SU-DHL-6 (cell line): ENCODE data around the gene SAT2.

Experiments used
- CTCF ChIP-seq: fragments of 200-600 bp; sonication (generic); IDR thresholded peaks from one replicate; pipeline ENCODE4 v1.5.1; 2017; ENCODE audit warnings: antibody characterized with exemption, mild to moderate bottlenecking, low read length, moderate library complexity; ENCODE audit not compliant: insufficient read depth, poor library complexity, severe bottlenecking
- EZH2phosphoT487 ChIP-seq: fragments of 200-600 bp; sonication (generic), shearing (Covaris generic); conservative IDR thresholded peaks from 2 replicates; pipeline ENCODE4 v1.6.1; 2018; ENCODE audit warnings: mild to moderate bottlenecking, antibody characterized with exemption, low read length, moderate library complexity, mixed read lengths

DNA sequence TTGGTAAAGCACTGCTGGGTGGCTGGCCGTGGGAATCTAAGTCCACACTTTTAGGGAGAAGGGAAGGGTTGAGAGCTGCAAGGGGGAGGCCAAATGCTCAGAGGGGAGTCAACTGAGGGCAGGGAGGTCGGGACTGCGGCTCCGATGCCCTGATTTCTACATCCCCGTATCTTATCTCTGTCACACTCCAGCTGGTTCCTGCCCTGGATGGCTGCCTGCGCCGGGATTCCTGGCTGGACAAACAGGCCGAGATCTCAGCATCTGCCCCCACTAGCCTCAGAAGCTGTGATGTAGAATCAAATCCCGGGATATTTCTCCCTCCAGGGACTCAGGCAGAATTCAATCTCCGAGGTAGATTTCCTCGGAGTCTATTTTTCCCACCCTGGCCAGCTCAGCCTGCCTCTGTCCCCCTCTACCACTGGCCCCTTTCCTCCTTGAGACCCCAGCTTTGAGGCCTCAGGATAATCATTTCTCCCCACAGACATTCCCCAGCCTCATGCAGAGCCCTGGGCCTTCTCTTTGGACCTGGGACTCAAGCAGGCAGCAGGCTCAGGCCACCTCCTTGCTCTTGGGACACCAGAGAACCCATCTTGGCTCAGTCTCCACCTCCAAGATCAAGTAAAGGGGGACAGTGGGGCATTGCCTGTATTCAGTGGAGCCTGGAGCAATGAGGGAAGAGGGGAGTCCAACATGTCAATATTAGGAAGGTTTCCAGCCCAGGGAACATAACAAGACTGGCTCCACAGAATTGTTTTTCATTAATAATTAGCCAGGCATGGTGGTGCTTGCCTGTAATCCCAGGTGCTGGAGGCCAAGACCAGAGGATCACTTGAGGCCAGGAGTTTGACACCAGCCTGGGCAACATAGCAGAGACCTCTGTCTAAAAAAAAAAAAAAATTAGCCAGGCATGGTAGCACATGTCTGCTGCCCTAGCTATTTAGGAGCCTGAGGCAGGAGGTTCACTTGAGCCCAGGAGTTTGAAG is 4.1 kb upstream of the SAT2 start:
- no peak for TF ChIP-seq CTCF
- no peak for TF ChIP-seq EZH2phosphoT487
